GM18861 (cell line): ENCODE measurements around the gene CXCL9.
"Not testable (repeated sequence)": the region's sequence is repeated elsewhere in the genome, so short reads cannot be mapped to it uniquely, and the experiment has no call there.

Source experiments
- ATAC-seq: cut with Tn5 transposase; IDR thresholded peaks from one replicate; pipeline ENCODE4 v1.9.1; 2021; ENCODE audit not compliant: unreplicated experiment

CXCL9 gene

DNA sequence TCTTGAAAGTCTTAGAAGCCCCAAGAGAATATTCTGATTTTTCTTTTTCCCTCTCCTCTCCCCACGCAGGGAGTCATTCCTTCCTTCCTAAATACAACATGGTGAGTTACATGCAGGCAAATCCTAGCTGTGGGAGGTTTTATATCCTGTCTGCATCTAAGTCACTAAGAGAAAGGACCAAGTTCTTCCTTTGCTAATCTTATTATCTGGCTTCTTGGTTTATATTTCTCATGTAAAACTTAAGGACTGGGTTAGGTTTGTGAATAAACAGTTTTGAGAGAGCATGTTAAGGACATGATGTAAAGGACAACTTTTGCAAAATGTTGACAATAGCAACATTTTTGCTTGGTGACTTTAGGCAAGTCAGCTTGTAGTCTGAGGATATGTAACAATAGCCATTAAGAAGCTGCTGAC lies 5.1 kb upstream of the CXCL9 start:
- no peak for ATAC-seq

DNA sequence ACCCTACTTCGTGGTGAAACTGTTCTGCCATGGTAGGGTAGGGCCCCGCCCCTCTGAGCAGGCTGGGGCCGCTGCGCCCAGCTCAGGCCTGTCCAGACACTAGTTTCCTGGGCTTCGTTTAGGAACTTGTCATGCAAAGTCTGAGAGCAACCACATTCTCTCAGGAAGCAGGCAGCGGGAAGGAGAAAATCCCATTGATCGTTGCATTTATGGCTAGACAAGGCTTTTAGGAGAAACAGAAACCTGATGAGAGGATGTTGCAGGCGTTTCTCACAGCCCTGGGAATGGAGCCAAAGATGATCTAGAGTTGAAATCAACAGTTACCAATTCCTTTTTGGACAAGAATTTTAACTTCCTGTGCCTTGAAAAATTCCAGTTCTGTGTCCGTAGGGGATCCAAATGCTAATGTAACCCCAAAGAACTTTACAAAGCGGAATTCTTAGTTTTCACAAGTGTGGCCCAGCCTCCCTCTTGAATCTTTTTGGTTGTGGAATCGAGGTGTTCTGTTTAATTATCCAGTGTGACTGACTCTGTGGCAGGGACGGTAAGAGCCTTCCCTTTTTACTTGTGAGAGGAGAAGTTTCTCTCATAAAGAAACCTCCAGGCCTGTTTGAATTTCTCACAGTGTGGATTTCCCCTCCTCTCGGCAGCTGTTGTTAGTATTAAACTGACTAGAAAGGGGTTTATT lies 4.5 kb upstream of the CXCL9 start:
- no peak for ATAC-seq

DNA sequence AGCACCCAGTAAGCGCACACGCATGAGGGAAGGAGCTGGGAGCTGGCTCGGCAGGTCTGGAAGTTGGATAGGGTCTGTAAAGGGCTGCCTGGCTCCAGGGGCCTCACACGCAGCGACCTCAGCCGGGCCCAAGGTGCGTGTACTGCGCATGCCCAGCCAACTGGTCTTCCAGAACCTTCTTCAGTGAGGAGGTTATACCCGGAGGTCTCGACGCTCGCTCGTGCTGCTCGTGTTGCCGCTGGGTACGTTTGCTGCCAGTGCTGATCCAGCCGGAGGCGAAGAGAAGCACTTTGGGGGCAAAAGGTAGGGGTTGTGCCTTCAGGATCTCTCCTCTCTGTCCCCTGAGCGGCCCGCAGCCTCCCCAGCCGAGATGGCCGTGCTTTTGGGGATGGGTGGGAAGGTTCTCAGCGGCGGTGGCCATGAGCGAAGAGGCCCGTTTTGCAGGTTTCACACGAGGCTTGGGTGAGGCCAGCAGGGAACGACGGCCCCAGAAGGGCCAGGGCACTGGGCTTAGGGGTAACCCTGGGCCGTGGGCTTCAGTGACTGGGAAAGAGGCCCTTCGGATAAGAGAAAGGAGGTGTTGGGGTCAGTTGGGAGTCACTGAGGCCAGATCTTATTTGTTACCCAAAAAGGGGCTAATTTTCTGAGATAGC lies 3.8 kb upstream of the CXCL9 start:
- ATAC-seq: no peak

DNA sequence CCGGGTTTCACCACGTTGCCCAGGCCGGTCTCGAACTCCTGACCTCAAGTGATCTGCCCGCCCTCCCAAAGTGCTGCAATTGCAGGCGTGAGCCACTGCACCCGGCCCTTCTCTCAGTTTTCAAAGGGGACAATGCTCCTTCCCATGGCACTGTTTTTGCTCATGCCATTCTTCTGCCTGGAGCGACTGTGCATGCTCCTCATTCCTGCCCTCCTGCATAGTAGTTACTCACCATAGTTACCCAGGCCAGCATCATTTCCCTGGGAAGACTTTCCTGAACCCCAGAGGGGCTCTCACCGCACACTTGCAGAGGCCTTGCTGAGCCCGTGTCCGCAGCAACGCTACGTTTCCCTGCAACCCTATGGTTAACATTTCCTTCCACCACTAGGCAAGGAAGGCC lies 3.3 kb upstream of the CXCL9 start:
- ATAC-seq: no peak

DNA sequence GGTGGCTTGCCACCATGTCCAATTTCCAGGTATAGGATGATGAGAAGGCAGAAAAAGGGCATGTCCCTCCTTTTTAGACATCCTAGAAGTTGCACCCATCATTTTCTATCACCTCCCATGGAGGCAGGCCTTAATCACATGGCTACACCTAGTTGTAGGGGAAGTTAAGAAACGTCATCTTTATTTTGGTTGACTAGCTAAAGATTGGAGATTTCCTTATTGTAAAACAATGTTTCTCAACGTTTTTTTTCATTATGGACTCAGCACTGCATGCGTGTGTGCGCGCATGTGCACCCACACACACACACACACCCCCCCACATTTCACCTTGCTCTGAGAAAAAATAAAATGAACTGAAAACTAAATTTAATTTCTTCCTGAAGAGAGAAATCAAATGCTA lies 2.0 kb upstream of the CXCL9 start:
- ATAC-seq: no peak

DNA sequence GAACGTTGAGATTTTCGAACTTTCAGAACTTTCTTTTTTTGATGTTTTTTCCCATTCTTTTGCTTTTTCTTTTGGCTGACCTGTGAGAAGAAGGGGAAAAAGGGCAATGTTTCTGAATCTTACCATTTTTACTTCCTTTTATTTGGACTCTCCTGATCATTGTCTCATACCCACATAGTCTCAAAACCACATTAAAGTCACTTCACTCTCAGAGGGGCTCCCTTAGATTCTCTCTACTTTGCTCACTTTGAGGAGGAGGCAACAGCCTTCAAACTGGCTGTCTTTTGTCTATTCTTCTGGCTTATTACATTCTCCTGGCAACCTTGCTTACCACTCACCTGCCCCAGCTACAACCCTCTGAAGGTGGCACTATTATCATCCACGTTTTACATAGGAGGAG lies 3.7 kb downstream of the CXCL9 start:
- no peak for ATAC-seq

DNA sequence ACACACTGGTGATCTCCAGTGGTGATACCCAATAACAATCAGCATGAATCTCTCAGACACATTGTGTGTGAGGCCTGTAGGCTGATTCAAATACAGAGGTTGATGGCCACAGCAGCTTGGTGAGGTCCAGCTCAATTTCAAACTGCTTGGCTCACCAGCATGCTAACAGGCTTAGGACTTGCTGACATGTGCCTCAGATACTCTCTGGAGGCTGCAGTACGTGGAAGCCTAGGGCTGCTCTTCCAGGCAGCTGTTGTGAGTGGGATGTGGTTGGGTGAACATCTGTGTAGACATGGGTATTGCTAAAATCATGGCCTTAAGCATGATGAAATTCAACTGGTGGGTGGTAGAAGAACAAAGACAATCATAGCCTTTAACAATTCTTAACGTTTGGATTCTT lies 4.3 kb downstream of the CXCL9 start:
- ATAC-seq: no peak

DNA sequence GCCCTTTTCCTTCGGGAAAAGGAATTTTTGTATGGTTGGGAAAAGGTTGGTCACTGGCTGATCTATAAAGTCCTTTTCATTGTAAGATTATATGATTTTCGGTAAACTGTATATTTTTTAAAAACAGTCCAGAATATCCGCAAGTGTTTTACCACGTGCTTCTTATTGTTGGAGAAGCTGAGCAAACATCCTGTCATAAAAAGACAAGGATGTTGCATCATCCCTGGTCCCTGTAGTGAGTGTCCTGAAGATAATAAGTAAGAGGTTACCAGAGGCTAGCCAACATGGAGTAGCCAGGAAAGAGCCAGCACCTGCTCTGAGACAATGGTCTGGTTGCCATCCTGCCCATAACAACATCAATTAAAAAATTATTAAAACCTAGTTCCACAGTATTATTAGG lies 5.1 kb downstream of the CXCL9 start:
- ATAC-seq: no peak

DNA sequence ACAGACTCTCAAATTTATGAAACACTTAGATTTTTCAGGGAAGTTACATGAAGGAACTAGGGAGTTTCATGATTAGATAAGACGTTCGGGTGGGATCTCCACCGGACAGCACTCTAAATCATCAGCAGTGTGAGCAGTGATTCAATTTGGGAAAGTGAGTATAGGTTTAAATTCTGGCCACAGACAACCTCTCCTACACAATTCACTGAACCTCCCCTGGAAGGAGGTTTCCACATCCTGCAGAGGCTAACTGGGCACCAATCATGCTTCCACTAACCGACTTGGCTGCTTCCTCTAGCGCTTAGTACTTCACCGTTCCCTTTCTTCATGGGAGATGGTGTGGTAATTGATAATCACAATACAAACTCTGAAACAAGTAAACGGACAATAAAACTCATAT lies 5.6 kb downstream of the CXCL9 start:
- ATAC-seq: no peak

DNA sequence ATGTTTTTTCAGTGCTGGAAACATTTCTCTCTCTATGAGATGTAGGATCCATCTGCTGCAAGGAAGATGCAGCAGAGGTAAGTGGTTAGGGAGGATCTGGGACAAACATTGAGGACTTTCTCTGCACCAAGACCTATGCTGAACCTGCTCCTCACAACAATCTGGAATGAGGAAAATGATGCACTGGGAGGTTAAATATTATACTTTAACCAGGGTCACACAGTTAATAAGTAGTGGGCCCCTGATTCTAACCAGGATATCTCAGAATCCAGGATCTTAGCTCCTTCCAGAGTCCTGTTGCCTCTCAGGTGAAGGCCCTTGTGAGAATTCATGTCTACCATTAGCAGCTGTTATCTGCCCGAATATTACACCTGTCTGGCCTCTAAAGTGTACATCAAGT lies 7.0 kb downstream of the CXCL9 start:
- no peak for ATAC-seq

DNA sequence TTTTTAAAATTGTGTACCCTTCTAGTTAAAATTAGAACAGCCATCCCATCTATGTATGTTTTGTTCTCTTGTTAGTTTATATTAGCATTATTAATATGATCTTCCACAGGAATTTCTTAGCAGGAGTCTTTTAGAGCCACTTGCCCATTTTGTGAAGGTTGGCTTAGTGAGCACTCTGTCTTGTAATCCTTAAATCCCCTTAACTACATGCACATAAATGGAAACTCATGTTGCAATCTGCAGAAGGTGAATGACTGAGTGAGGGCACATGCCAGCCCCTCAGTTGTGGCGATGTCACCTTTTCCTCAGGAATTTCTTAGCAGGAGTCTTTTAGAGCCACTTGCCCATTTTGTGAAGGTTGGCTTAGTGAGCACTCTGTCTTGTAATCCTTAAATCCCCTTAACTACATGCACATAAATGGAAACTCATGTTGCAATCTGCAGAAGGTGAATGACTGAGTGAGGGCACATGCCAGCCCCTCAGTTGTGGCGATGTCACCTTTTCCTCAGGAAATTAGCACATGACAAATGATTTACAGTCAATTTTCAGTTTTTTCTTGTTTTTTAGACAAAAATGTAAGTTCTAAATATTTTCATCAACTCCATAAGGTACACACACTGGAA lies 8.7 kb downstream of the CXCL9 start:
- ATAC-seq: not testable (repeated sequence)

DNA sequence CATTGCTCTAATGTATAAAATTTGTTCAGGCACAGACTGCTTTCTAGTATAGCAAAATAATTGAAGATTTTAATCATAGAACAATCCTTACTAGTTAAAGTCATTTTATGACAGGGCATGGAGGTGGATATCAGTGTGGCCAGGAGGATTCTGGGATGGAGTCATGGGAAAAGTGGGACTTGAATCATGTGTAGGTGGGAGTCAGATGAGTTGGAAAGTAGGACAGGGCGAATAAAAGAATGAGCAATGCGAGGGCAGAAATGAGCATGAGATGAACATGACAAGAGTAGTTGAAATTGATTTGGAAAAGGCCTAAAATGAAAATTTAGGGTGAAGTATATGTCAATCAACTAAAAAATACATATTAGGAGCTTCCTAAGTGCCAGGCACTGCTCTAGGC lies 9.4 kb downstream of the CXCL9 start:
- no peak for ATAC-seq

DNA sequence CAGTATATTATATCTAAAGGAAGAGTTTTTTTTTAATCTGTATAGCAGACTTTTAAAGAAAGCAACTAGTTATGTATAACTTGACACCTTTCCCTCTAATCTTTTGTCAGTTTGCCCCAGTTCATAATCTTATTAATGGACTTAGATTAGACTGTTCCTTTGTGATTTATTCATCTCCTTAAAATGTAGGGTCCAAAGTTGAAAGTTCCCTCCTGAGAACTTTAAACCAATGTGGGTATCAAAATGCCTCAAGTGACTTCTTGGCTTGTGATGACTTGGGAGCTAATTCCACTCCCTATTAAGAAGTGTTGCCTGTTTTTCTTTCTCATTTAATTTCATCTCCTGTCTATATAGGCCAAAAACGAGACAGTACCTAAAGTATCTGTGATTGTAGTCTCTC lies 10.2 kb downstream of the CXCL9 start:
- no peak for ATAC-seq

DNA sequence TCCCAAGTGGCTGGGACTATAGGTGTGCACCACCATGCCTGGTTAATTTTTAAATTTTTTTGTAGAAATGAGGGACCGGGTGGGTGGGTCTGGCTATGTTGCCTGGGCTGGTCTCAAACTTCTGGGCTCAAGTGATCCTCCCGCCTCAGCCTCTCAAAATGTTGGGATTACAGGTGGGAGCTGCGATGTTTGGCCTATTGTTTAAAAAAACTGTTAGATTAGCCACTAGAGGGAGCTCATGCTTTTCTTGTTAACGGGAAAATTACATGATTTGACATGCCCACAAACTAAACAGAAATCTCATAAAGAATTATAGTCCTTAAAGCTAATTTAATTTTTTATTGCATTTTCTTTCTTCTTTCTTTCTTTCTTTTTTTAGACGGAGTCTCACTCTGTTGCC lies 11.6 kb downstream of the CXCL9 start:
- no peak for ATAC-seq

DNA sequence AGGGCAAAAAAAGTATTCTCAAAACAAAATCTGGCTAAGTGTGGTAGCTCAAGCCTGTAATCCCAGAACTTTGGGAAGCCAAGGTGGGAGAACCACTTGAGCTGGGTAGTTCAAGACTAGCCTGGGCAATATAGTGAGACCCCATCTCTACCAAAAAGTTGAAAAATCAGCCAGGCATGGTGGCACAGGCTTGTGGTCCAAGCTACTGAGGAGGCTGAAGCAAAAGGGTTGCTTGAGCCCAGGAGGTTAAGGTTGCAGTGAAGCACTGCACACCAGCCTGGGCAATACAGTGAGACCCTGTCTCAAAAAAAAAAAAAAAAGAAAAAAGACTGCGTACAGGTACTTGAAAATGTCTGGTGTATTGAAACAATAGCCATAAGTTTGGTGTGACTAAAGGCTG lies 14.8 kb downstream of the CXCL9 start:
- ATAC-seq: no peak

DNA sequence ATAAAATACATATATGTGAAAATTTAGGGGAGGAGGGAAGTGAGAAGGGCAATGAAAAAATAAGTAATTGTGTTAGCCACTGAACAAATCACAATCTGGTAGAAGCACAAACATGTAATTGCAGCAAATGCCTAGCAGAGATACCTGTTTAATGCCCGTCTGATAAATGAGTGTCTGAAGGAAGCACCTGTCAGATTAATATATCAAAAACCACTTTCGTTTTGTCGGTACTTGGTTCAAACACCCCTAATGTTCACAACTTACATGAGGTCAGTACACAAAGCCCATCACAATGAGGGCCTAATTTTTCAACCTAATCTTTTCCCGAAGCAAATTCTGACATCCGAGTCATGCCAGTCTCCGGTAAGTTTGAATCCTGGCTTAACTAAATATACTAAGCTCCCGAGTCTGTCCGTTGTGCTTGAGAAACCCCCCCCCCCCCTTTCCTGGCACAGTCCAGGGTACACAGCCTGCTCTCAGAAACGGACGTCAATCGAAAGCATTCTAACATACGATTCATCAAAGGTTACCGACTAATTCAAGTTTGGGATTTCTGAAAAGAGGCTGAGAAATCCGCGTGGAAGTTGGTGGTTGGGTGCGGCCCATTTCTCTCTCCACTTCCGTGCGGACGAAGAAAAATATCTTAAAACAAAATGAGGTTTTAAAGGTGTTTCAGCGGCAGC lies 17.3 kb downstream of the CXCL9 start:
- no peak for ATAC-seq

DNA sequence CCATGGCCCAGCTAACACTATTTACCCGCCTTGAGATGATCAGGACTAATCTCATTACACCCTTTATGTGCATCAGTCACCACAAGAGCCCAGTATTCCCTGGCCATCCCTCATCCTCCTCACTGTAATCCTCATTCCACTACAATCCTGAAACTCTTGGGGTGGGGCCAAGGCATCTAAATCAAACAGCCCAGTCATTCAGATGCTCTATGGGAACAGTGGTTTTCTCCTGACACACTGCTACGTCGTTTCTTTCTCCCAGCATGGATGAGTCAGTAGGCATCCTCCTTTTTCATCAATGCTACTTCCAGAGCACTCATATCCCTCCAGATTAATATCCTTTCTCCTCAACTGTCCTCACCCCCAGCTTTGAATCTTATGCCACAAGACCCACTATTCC lies 22.2 kb downstream of the CXCL9 start:
- no peak for ATAC-seq

DNA sequence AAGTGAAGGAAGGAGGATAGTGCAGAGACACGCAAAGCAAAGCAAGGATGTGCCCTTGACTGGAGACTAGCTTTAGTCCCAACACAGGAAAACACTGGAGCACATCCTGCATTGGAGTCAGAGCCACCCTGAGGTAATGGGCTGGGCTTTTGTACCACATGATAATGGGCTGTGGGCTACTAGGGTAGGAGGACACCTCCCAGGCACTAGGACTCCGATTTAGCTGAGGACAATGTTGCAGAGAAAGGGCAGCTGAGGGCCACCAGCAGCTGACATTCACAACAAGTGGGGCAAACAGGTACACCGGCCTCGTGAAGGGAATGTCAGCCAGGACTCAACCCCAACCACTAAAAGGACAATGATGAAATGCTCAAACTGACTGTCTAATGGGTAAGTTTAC lies 26.7 kb downstream of the CXCL9 start:
- ATAC-seq: no peak

DNA sequence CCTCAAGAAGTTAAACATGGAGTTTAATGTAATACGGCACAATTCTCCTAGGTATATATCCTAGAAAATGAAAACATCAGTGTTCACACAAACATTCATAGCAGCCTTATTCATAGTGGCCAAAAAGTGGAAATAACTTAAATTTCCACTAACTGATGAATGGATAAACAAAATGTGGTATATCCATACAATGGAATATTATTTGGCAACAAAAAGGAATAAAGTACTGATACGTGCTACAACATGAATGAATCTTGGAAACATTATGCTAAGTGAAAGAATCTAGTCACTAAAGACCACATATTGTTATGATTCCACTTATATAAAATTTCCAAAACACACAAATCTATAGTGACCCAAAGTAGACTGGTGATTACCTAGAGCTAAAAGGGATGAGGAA lies 31.1 kb downstream of the CXCL9 start:
- ATAC-seq: no peak

DNA sequence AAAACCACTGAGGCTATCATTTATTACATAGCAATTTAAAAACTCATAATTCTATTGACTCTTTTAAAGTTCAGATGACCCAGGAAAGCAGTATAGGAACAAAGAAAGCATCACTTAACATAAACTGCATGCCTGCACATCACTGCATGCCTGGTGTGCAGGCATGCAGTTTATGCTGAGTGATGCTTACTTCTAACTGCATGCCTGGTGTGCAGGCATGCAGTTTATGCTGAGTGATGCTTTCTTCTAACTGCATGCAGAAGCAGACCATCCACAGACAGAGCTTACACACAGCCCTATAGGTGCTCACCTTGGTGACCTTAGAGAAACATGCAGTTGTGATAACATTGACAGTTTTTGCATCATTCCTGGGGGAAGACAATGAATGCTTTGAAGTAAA lies 33.5 kb downstream of the CXCL9 start:
- ATAC-seq: no peak

DNA sequence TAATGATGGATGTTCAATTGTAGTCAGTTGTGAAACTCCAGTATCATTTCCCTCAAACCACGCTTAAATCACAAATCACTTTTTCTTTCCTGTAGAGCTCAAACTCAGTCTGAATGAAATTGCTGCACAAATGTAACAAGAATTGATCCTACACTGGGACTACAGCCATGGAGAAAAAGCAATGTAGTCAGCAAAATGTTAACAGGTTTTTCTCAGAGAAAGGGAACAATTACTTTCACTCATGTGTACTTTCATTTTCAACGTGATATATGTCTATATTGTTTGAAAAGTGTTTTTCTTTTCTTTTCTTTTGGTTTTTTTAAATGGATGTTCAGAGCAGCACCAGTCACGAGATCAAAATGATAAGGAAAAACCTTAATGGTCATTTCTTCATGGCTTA lies 39.2 kb downstream of the CXCL9 start:
- ATAC-seq: no peak

DNA sequence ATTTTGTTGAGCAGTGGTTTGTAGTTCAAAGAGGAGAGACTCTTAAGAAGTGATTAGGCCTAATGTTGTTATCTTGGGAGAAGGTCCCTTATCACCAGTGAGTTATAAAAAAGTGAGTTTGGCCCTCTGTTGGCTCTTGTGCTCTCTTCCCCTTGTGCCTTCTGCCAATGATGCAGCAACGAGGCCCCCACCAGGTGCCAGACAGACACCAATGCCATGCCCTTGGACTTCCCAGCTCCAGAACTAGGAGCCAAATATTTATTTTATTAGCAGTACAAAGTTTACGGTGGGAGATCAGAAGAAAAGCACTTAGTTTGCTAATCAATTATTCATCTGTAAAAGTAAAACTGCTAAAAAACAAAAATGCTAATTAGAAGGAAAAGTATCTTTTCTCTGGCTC lies 43.8 kb downstream of the CXCL9 start:
- ATAC-seq: no peak
